ENCODE data around the gene TULP4. TPM values are rescaled to one million over a fixed set of nuclear protein-coding genes. Genes with fewer than 3 reads are reported as not detected.

TULP4 gene
- total and polyA plus RNA-seq, 7 experiments from 2014 or later, result 33.3 to 79.0 (median 51.8) TPM

- Histone ChIP-seq H3K36me3 (ENCODE audit: control insufficient read depth in 2 of 3, insufficient read depth in 3 of 3, low read length in 3 of 3) (no peaks in the 10 kb centered on the region), H3K27me3 (ENCODE audit: control insufficient read depth in 2 of 2, insufficient read depth in 2 of 2, low read length in 2 of 2) (no peaks in the 10 kb centered on the region), H3K4me3 (ENCODE audit: low read length) (no peak overlapping the region), H3K9me3 (ENCODE audit: control insufficient read depth in 2 of 3, low read length in 3 of 3) (peaks cover 0 to 6% (median 0%) of the 10 kb centered on the region in 3 experiments), H3K4me1 (ENCODE audit: control insufficient read depth in 2 of 2, insufficient read depth in 2 of 2, low read length in 2 of 2) (peaks cover 0 to 6% of the 10 kb centered on the region in 2 donors), H3K27ac (ENCODE audit: low read depth, low read length) (no peak overlapping the region)
- Mint-ChIP-seq H3K4me3 (no peak overlapping the region), H3K27ac (no peak overlapping the region), H3K9me3 (peaks cover 0 to 23% (median 8%) of the 10 kb centered on the region in 11 donors), H3K27me3 (no peaks in the 10 kb centered on the region), H3K36me3 (peaks cover 7 to 46% (median 33%) of the 10 kb centered on the region in 5 donors), H3K4me1 (peaks cover 12 to 53% (median 41%) of the 10 kb centered on the region in 7 donors)
- CTCF ChIA-PET, result interaction anchor here (0.7 kb wide), 1 partner anchor 485 kb away, joined by 5 read pairs; no protein-coding TSS in a partner anchor
- intact Hi-C loops (cut with micrococcal nuclease), result no loop called here
- DNase-seq (no peak), ATAC-seq (no peak)
- POLR2A ChIA-PET, result no interaction called here
These were observed 16.7 kb downstream of the TULP4 start for GRCh38 chr6:158328952-158329351.

GRCh38 chr6:158329531-158329930 is 17.3 kb downstream of the TULP4 start:
- H3K27me3 Mint-ChIP-seq, result no peaks in the 10 kb centered on the region
- Histone ChIP-seq H3K9me3 (ENCODE audit: control insufficient read depth in 2 of 3, low read length in 3 of 3) (peaks cover 0 to 6% (median 0%) of the 10 kb centered on the region in 3 experiments), H3K27ac (ENCODE audit: low read depth, low read length) (no peak overlapping the region), H3K4me3 (ENCODE audit: low read length) (no peak overlapping the region), H3K27me3 (ENCODE audit: control insufficient read depth in 2 of 2, insufficient read depth in 2 of 2, low read length in 2 of 2) (no peaks in the 10 kb centered on the region), H3K4me1 (ENCODE audit: control insufficient read depth in 2 of 2, insufficient read depth in 2 of 2, low read length in 2 of 2) (peaks cover 0 to 6% of the 10 kb centered on the region in 2 donors), H3K36me3 (ENCODE audit: control insufficient read depth in 2 of 3, insufficient read depth in 3 of 3, low read length in 3 of 3) (no peaks in the 10 kb centered on the region)
- H3K4me3 Mint-ChIP-seq, result no peak overlapping the region
- DNase-seq, result no peak
- ATAC-seq, result no peak
- H3K4me1 Mint-ChIP-seq, result peaks cover 12 to 51% (median 36%) of the 10 kb centered on the region in 7 donors
- no peak overlapping the region for H3K27ac Mint-ChIP-seq
- intact Hi-C loops (cut with micrococcal nuclease), result no loop called here
- peaks cover 7 to 47% (median 33%) of the 10 kb centered on the region in 5 donors for H3K36me3 Mint-ChIP-seq
- ChIA-PET POLR2A (interaction anchor here (0.6 kb wide), 1 partner anchor 278 kb away, joined by 3 read pairs; no protein-coding TSS in a partner anchor), CTCF (interaction anchor here (0.7 kb wide), 1 partner anchor 485 kb away, joined by 5 read pairs; no protein-coding TSS in a partner anchor)
- H3K9me3 Mint-ChIP-seq, result peaks cover 0 to 23% (median 8%) of the 10 kb centered on the region in 11 donors

- H3K27ac Mint-ChIP-seq, result no peak overlapping the region
- peaks cover 7 to 42% (median 30%) of the 10 kb centered on the region in 5 donors for H3K36me3 Mint-ChIP-seq
- ChIA-PET POLR2A (no interaction called here), CTCF (no interaction called here)
- ATAC-seq (no peak), DNase-seq (no peak)
- no peak overlapping the region for H3K27ac ChIP-seq (ENCODE audit: low read depth, low read length)
- peaks cover 0 to 6% of the 10 kb centered on the region in 2 donors for H3K4me1 ChIP-seq (ENCODE audit: control insufficient read depth in 2 of 2, insufficient read depth in 2 of 2, low read length in 2 of 2)
- H3K9me3 ChIP-seq (ENCODE audit: control insufficient read depth in 2 of 3, low read length in 3 of 3), result peaks cover 0 to 6% (median 0%) of the 10 kb centered on the region in 3 experiments
- H3K27me3 Mint-ChIP-seq, result no peaks in the 10 kb centered on the region
- no peaks in the 10 kb centered on the region for H3K27me3 ChIP-seq (ENCODE audit: control insufficient read depth in 2 of 2, insufficient read depth in 2 of 2, low read length in 2 of 2)
- H3K4me1 Mint-ChIP-seq, result peaks cover 12 to 46% (median 32%) of the 10 kb centered on the region in 7 donors
- intact Hi-C loops (cut with micrococcal nuclease), result no loop called here
- H3K4me3 ChIP-seq (ENCODE audit: low read length), result no peak overlapping the region
- peaks cover 0 to 23% (median 8%) of the 10 kb centered on the region in 11 donors for H3K9me3 Mint-ChIP-seq
- no peak overlapping the region for H3K4me3 Mint-ChIP-seq
- no peaks in the 10 kb centered on the region for H3K36me3 ChIP-seq (ENCODE audit: control insufficient read depth in 2 of 3, insufficient read depth in 3 of 3, low read length in 3 of 3)
These were observed 17.8 kb downstream of the TULP4 start for GRCh38 chr6:158330016-158330415.

- Mint-ChIP-seq H3K4me3 (no peak overlapping the region), H3K27ac (no peak overlapping the region), H3K36me3 (peaks cover 7 to 46% (median 33%) of the 10 kb centered on the region in 5 donors), H3K4me1 (peaks cover 15 to 34% (median 22%) of the 10 kb centered on the region in 7 donors), H3K27me3 (no peaks in the 10 kb centered on the region), H3K9me3 (peaks cover 0 to 19% (median 8%) of the 10 kb centered on the region in 11 donors)
- peaks cover 0 to 6% (median 0%) of the 10 kb centered on the region in 3 experiments for H3K9me3 ChIP-seq (ENCODE audit: control insufficient read depth in 2 of 3, low read length in 3 of 3)
- H3K27me3 ChIP-seq (ENCODE audit: control insufficient read depth in 2 of 2, insufficient read depth in 2 of 2, low read length in 2 of 2), result no peaks in the 10 kb centered on the region
- ATAC-seq (no peak), DNase-seq (no peak)
- intact Hi-C loops (cut with micrococcal nuclease), result no loop called here
- CTCF ChIA-PET, result interaction anchor here (0.6 kb wide), 1 partner anchor 145 kb away, joined by 3 read pairs; no protein-coding TSS in a partner anchor
- no peaks in the 10 kb centered on the region for H3K36me3 ChIP-seq (ENCODE audit: control insufficient read depth in 2 of 3, insufficient read depth in 3 of 3, low read length in 3 of 3)
- POLR2A ChIA-PET, result no interaction called here
- H3K27ac ChIP-seq (ENCODE audit: low read depth, low read length), result no peak overlapping the region
- peaks cover 0 to 6% of the 10 kb centered on the region in 2 donors for H3K4me1 ChIP-seq (ENCODE audit: control insufficient read depth in 2 of 2, insufficient read depth in 2 of 2, low read length in 2 of 2)
- H3K4me3 ChIP-seq (ENCODE audit: low read length), result no peak overlapping the region
These were observed 20.0 kb downstream of the TULP4 start for GRCh38 chr6:158332237-158332636.

GRCh38 chr6:158333094-158333493 is 20.8 kb downstream of the TULP4 start:
- ATAC-seq (no peak), DNase-seq (no peak)
- H3K27me3 Mint-ChIP-seq, result no peaks in the 10 kb centered on the region
- H3K4me3 ChIP-seq (ENCODE audit: low read length), result no peak overlapping the region
- peaks cover 10 to 26% (median 14%) of the 10 kb centered on the region in 7 donors for H3K4me1 Mint-ChIP-seq
- no peaks in the 10 kb centered on the region for H3K36me3 ChIP-seq (ENCODE audit: control insufficient read depth in 2 of 3, insufficient read depth in 3 of 3, low read length in 3 of 3)
- H3K36me3 Mint-ChIP-seq, result peaks cover 7 to 54% (median 37%) of the 10 kb centered on the region in 5 donors
- CTCF ChIA-PET, result no interaction called here
- H3K9me3 ChIP-seq (ENCODE audit: control insufficient read depth in 2 of 3, low read length in 3 of 3), result peaks cover 0 to 6% (median 0%) of the 10 kb centered on the region in 3 experiments
- POLR2A ChIA-PET, result interaction anchor here (0.6 kb wide), 1 partner anchor 22 kb away, joined by 3 read pairs; no protein-coding TSS in a partner anchor
- H3K4me3 Mint-ChIP-seq, result no peak overlapping the region
- H3K4me1 ChIP-seq (ENCODE audit: control insufficient read depth in 2 of 2, insufficient read depth in 2 of 2, low read length in 2 of 2), result no peaks in the 10 kb centered on the region
- H3K27ac ChIP-seq (ENCODE audit: low read depth, low read length), result no peak overlapping the region
- peaks cover 0 to 20% (median 8%) of the 10 kb centered on the region in 11 donors for H3K9me3 Mint-ChIP-seq
- H3K27me3 ChIP-seq (ENCODE audit: control insufficient read depth in 2 of 2, insufficient read depth in 2 of 2, low read length in 2 of 2), result no peaks in the 10 kb centered on the region
- intact Hi-C loops (cut with micrococcal nuclease), result no loop called here
- no peak overlapping the region for H3K27ac Mint-ChIP-seq

GRCh38 chr6:158334534-158334933 is 22.3 kb downstream of the TULP4 start:
- POLR2A ChIA-PET, result no interaction called here
- peaks cover 3 to 14% (median 9%) of the 10 kb centered on the region in 7 donors for H3K4me1 Mint-ChIP-seq
- peaks cover 7 to 64% (median 49%) of the 10 kb centered on the region in 5 donors for H3K36me3 Mint-ChIP-seq
- H3K4me3 ChIP-seq (ENCODE audit: low read length), result no peak overlapping the region
- intact Hi-C loops (cut with micrococcal nuclease), result no loop called here
- no peak overlapping the region for H3K27ac Mint-ChIP-seq
- H3K9me3 ChIP-seq (ENCODE audit: control insufficient read depth in 2 of 3, low read length in 3 of 3), result peaks cover 0 to 6% (median 0%) of the 10 kb centered on the region in 3 experiments
- no peak overlapping the region for H3K4me3 Mint-ChIP-seq
- no peak for ATAC-seq
- CTCF ChIA-PET, result interaction anchor here (0.7 kb wide), 1 partner anchor 39 kb away, joined by 4 read pairs; no protein-coding TSS in a partner anchor
- no peak overlapping the region for H3K27ac ChIP-seq (ENCODE audit: low read depth, low read length)
- no peak for DNase-seq
- no peaks in the 10 kb centered on the region for H3K36me3 ChIP-seq (ENCODE audit: control insufficient read depth in 2 of 3, insufficient read depth in 3 of 3, low read length in 3 of 3)
- H3K27me3 Mint-ChIP-seq, result no peaks in the 10 kb centered on the region
- H3K4me1 ChIP-seq (ENCODE audit: control insufficient read depth in 2 of 2, insufficient read depth in 2 of 2, low read length in 2 of 2), result no peaks in the 10 kb centered on the region
- no peaks in the 10 kb centered on the region for H3K27me3 ChIP-seq (ENCODE audit: control insufficient read depth in 2 of 2, insufficient read depth in 2 of 2, low read length in 2 of 2)
- peaks cover 0 to 31% (median 8%) of the 10 kb centered on the region in 11 donors for H3K9me3 Mint-ChIP-seq

- ATAC-seq (no peak), DNase-seq (no peak)
- H3K9me3 Mint-ChIP-seq, result peaks cover 0 to 23% (median 4%) of the 10 kb centered on the region in 11 donors
- no peaks in the 10 kb centered on the region for H3K27me3 Mint-ChIP-seq
- ChIA-PET POLR2A (no interaction called here), CTCF (no interaction called here)
- intact Hi-C loops (cut with micrococcal nuclease), result no loop called here
- H3K27ac Mint-ChIP-seq, result no peak overlapping the region
- no peaks in the 10 kb centered on the region for H3K4me1 ChIP-seq (ENCODE audit: control insufficient read depth in 2 of 2, insufficient read depth in 2 of 2, low read length in 2 of 2)
- H3K36me3 Mint-ChIP-seq, result peaks cover under 1 to 71% (median 50%) of the 10 kb centered on the region in 5 donors
- H3K4me3 Mint-ChIP-seq, result no peak overlapping the region
- H3K27me3 ChIP-seq (ENCODE audit: control insufficient read depth in 2 of 2, insufficient read depth in 2 of 2, low read length in 2 of 2), result no peaks in the 10 kb centered on the region
- H3K4me3 ChIP-seq (ENCODE audit: low read length), result no peak overlapping the region
- peaks cover 3 to 16% (median 9%) of the 10 kb centered on the region in 7 donors for H3K4me1 Mint-ChIP-seq
- H3K27ac ChIP-seq (ENCODE audit: low read depth, low read length), result no peak overlapping the region
- H3K9me3 ChIP-seq (ENCODE audit: control insufficient read depth in 2 of 3, low read length in 3 of 3), result peaks cover 0 to 6% (median 0%) of the 10 kb centered on the region in 3 experiments
- H3K36me3 ChIP-seq (ENCODE audit: control insufficient read depth in 2 of 3, insufficient read depth in 3 of 3, low read length in 3 of 3), result no peaks in the 10 kb centered on the region
These were observed 25.1 kb downstream of the TULP4 start for GRCh38 chr6:158337332-158337731.

Measured in naive thymus-derived CD4-positive, alpha-beta T cell (primary cell).